Psoas muscle (tissue), 8 donors: ENCODE data around the gene PRKAG2. TPM values are rescaled to one million over a fixed set of nuclear protein-coding genes. Genes with fewer than 3 reads are reported as not detected.

Experiments used
- ATAC-seq, 4 donors: fragments of 200-7000 bp; cut with Tn5 transposase; one replicate each; pipeline ENCODE4 v1.9.1; 2020; ENCODE audit warnings: moderate library complexity in 3 of 4, mild to moderate bottlenecking in 2 of 4
- DNase-seq, 2 donors: peaks; one replicate each; pipeline ENCODE4 v3.0.0-alpha.2; 2020
- H3K27ac ChIP-seq: fragments of 200-600 bp; one replicate; pipeline ENCODE4 v1.8.0; 2022
- H3K27me3 ChIP-seq, 3 donors: fragments of 200-600 bp in 1 of 3; one replicate each; pipeline versions ENCODE4 v1.6.1 to v1.8.0; 2013 to 2022; ENCODE audit warnings: low read length in 2 of 3, mild to moderate bottlenecking in 2 of 3, moderate library complexity in 1 of 3; ENCODE audit not compliant: insufficient read depth in 3 of 3
- H3K36me3 ChIP-seq, 2 donors: fragments of 200-600 bp in 1 of 2; one replicate each; pipeline versions ENCODE4 v1.6.1 to v1.8.0; 2013 to 2022; ENCODE audit warnings: low read depth in 1 of 2, mild to moderate bottlenecking in 1 of 2, moderate library complexity in 1 of 2; ENCODE audit not compliant: insufficient read depth in 1 of 2
- H3K4me1 ChIP-seq: fragments of 200-600 bp; one replicate; pipeline ENCODE4 v1.8.0; 2022
- H3K4me3 ChIP-seq: fragments of 200-600 bp; one replicate; pipeline ENCODE4 v1.8.0; 2022; ENCODE audit warnings: mild to moderate bottlenecking
- H3K9me3 ChIP-seq: fragments of 200-600 bp; one replicate; pipeline ENCODE4 v1.8.0; 2022
- WGBS, 3 donors: extraction: QIAGEN DNeasy Blood & Tissue Kit; methylation state at CpG; one replicate each; pipeline versions ENCODE4 v1.1.6 to v1.1.7; 2013; 5-methylcytosine and 5-hydroxymethylcytosine counted together
- intact Hi-C, 2 donors: fragments of 100-400 bp; cut with DNase I; formaldehyde crosslinking; loops; one replicate each; pipeline versions ENCODE4 v1.11.0 to v1.14.2; 2022
- polyA plus RNA-seq, 3 donors: library from polyadenylated mRNA; stranded (reverse); fragments of 200-250 nt; gene quantifications; one replicate each; pipeline ENCODE4 v1.2.3, GENCODE V29; 2013
- total RNA-seq, 4 donors: library from RNA; stranded (reverse); fragmentation: NEBNext Ultra II Directional in 2 of 4; extraction: Animal tissue kit (Norgen Biotek cat#: 25700) in 2 of 4; gene quantifications; one replicate each; pipeline versions ENCODE4 v1.2.1 to v1.2.4, GENCODE V29; 2021 to 2023
- TF ChIP-seq, protein P1 (sequence below): fragments of 200-600 bp; IDR thresholded peaks from one replicate; pipeline ENCODE4 v1.8.0; 2022; ENCODE audit warnings: antibody characterized with exemption
- donor health status: healthy with polysubstance abuse.
- donor health status: DM: no; HTN: no; CAD: no; lungs with moderate emphysema.
- donor health status: Bipolar disorder and iron deficiency.
- donor health status: healthy.
- donor health status: DM: yes; HTN: yes; CAD: no.
- donor health status: DM: no; HTN: no; CAD: no.
- donor health status: DM: no; HTN: no; CAD: no.
- donor health status: DM: yes; HTN: yes; CAD: no.

PRKAG2 gene
- total and polyA plus RNA-seq, 7 donors, result 9.3 to 143 (median 19.8) TPM

DNA sequence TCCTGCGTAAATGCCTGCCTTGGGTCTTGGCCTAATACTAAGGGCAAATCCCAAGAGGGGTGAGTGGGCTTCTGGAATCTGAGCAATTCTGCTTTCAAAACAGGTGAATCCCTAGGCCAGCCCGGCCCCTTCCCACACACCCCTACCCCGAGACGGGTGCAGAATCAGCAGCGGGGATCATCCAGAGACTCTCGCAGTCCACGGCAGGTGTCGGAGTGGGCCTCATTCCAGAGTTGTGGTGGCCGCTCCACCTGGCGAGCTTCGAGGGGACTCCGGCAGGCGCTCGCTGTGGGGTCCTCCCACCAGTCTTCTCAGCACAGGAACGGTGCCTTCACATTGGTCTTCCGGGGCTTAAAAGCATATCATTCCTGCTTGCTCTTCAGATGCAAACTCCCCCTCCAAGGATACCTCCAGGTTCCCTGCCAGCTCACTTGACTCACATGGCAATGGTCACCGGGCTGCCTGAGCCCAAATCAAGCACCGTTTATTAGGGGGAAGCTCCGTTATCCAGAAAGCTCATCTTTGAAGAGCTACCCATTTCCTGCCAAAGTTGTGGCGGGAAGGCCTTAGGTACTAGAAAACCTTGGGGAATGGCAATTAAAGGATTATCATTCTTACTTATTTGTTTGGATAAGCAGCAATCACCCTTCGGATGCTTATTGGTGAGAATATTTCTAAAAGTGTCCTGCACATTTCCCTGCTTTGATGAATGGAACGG lies 67.6 kb downstream of the PRKAG2 start:
- Histone ChIP-seq H3K4me3 (no peak overlapping the region), H3K36me3 (no peaks in the 10 kb centered on the region), H3K27me3 (no peaks in the 10 kb centered on the region), H3K4me1 (no peaks in the 10 kb centered on the region), H3K27ac (no peak overlapping the region), H3K9me3 (no peaks in the 10 kb centered on the region)
- ATAC-seq (no peak), DNase-seq (no peak)
- 66 to 77% (median 72%) methylated on average over 22 of the region's 22 CpGs for WGBS, 3 donors
- intact Hi-C loops, result no loop called here
- TF ChIP-seq, protein P1, sequence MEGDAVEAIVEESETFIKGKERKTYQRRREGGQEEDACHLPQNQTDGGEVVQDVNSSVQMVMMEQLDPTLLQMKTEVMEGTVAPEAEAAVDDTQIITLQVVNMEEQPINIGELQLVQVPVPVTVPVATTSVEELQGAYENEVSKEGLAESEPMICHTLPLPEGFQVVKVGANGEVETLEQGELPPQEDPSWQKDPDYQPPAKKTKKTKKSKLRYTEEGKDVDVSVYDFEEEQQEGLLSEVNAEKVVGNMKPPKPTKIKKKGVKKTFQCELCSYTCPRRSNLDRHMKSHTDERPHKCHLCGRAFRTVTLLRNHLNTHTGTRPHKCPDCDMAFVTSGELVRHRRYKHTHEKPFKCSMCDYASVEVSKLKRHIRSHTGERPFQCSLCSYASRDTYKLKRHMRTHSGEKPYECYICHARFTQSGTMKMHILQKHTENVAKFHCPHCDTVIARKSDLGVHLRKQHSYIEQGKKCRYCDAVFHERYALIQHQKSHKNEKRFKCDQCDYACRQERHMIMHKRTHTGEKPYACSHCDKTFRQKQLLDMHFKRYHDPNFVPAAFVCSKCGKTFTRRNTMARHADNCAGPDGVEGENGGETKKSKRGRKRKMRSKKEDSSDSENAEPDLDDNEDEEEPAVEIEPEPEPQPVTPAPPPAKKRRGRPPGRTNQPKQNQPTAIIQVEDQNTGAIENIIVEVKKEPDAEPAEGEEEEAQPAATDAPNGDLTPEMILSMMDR, result no peak

DNA sequence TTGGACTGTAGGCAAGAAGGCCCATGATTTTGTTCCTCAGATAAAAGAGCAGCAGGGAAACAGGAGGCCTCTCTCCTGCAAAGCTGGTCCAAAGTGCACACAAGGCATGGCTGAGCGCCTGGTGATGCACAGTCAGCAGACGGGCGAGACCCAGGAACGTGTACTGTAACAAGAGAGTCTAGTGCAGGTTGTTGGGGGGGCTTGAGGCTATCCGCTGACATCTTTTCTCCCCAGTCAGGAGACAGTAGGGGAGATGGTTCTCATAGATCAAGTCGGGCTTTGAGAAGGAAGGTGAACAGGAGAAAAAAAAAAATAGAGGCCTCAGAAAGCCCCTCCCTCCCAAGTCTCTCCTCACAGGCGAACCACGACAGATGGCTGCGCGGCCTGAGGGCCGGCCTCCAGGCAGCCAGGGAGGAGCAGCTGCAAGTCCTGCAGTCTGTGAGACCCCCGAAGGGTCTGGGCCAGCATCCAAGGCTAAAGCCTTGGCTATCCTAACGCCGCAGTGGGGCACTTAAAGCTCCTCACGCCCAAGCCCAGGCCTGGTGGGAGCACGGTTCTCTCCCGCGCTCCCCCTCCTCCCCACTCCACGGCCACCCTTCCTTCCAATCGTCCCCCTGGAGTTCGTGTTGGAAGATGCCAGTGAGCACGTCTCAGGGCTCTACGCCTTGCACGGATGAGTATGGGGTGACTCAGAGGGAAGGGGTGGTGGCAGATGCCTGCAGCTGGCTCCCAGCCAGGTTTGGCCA lies 68.3 kb downstream of the PRKAG2 start:
- 46 to 52% (median 52%) methylated on average over 23 to 24 of the region's 24 CpGs for WGBS, 3 donors
- ATAC-seq (peak in 2 of 4 donors; percentile 13 to 65), DNase-seq (peak in 1 of 2 donors; percentile 53)
- TF ChIP-seq, protein P1, result no peak
- Histone ChIP-seq H3K27ac (no peak overlapping the region), H3K36me3 (no peaks in the 10 kb centered on the region), H3K4me1 (no peaks in the 10 kb centered on the region), H3K27me3 (no peaks in the 10 kb centered on the region), H3K4me3 (no peak overlapping the region), H3K9me3 (no peaks in the 10 kb centered on the region)
- intact Hi-C loops, result no loop called here

DNA sequence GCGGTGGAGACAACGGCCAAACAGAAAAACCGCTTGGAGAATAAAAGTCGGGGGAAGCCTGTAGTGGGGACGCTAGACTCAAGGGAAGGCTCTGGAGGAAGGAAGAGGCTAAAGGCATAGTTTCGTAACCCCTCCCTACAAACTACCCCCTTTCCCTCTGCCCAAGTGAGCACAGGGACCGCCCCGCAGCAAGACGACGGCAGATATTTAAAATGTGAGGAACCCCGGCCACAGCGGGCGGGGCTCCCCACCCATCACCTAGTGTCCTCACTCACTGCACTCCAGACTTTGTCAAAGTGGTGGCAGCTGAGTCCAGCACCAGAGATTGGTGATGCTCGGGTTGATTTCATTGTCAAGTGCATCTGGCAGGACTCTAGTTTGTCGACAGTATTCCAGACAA lies 69.1 kb downstream of the PRKAG2 start:
- TF ChIP-seq, protein P1, result no peak
- Histone ChIP-seq H3K9me3 (no peaks in the 10 kb centered on the region), H3K4me3 (no peak overlapping the region), H3K27ac (no peak overlapping the region), H3K36me3 (no peaks in the 10 kb centered on the region), H3K27me3 (no peaks in the 10 kb centered on the region), H3K4me1 (no peaks in the 10 kb centered on the region)
- DNase-seq (peak in 1 of 2 donors; percentile 34), ATAC-seq (no peak)
- 80 to 88% (median 82%) methylated on average over 15 of the region's 15 CpGs for WGBS, 3 donors
- intact Hi-C loops, result no loop called here

DNA sequence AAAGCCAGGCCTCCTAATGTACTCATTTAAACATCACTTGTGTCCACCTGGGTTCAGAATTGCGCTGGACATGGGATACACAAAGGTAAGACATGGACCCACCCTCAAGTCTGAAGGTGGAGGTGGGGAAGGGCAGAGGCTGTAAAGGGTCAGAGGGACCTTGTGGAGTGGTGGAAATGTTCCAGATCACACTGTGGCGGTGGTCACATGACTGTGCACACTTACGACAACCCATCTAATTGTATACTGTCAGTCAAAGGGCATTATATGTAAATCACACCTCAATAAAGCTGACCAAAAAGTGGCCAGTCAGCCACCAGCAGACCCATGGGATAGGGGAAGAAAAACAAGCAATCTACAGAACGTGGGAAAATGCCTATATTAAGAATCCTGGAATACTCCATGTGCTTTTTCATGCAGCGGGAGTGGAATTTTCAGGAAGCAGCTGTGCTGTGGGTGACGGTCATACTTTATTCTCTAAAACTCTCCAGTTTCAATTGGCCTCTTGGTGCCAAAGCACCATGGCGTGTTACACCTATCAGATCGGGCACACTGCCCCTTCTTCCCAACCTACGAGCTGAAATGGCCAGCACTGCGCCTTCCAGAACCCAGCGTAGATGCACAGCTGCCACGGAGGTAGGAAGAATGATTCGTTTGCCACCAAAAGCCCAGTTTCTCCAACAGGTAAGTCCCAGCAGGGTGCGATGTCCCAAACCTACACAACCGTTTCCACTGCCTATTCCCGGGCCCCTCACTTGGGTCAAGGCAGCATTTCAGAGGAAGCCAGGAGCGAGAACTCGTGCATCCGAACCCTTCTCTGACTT lies 69.8 kb downstream of the PRKAG2 start:
- H3K4me1 ChIP-seq, result no peaks in the 10 kb centered on the region
- no peak overlapping the region for H3K4me3 ChIP-seq
- H3K36me3 ChIP-seq, result no peaks in the 10 kb centered on the region
- ATAC-seq (no peak), DNase-seq (peak in 1 of 2 donors; percentile 17)
- 67 to 69% (median 68%) methylated on average over 19 of the region's 19 CpGs for WGBS, 3 donors
- intact Hi-C loops, result no loop called here
- H3K27me3 ChIP-seq, result no peaks in the 10 kb centered on the region
- H3K27ac ChIP-seq, result no peak overlapping the region
- TF ChIP-seq, protein P1, result no peak
- no peaks in the 10 kb centered on the region for H3K9me3 ChIP-seq
